Stimulated activated CD8-positive, alpha-beta memory T cell treated with anti-CD3 and anti-CD28 coated beads, Interleukin-15, amount 100 ng/mL, for 48 hours (primary cell): ENCODE measurements around the gene TANK.
"Not testable (repeated sequence)": the region's sequence is repeated elsewhere in the genome, so short reads cannot be mapped to it uniquely, and the experiment has no call there.

Experiments used
- DNase-seq, 2 donors: peaks; one replicate each; pipeline ENCODE4 v3.0.0-alpha.2; 2020; ENCODE audit warnings: low read depth in 2 of 2

Gene TANK

DNA sequence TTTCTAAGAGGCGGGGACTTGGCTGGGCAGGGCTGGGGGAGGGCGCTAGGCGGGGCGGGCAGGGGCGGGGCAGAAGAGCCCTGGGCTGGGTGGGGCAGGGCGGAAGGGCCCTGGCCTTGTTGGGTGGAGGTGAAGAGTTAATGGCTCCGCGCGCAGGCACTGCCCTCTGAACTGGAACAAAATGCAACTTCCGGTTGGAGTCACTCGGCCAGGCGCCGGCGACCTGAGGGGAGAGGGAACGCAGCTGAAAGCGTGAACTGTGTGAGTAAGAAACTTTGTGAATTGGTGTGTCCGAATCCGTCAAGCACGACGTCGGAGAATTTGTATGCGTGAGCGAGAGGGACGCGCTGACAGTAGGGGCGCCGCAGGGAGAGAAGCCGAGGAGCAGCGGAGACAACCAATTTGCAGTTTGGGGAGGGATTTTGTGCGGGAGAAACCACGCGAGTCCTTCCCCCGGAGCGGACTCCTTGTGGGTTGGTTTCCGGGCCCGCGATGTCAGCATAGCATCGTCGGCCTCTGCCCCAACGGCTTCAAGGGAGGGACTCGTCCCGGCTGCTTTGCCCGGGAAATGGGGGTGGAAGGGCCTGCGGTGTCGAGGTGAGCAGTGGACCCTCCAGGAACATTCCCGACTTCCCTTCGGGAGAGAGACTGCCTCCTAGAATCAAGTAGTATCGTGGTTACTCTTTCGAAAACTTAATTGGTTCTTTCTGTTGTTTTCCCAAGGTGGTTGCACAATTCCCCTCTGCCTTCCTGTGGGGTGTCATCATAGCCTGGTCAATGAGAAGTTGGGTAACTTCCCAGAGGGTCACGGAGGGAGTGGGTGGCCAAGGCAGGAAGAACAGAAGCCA, at the start of gene TANK:
TSS of gene TANK (plus strand) at position 203 of the 848 bp plus-strand sequence. CDS start 19,235 bp downstream, outside the sequence.
- peak; percentile 87 to 88 for DNase-seq

- DNase-seq: no peak
Observed at GRCh38 chr2:161111531-161111930, 48.7 kb upstream of the TANK start.

GRCh38 chr2:161112908-161113307, 47.3 kb upstream of the TANK start:
- no peak for DNase-seq

DNA sequence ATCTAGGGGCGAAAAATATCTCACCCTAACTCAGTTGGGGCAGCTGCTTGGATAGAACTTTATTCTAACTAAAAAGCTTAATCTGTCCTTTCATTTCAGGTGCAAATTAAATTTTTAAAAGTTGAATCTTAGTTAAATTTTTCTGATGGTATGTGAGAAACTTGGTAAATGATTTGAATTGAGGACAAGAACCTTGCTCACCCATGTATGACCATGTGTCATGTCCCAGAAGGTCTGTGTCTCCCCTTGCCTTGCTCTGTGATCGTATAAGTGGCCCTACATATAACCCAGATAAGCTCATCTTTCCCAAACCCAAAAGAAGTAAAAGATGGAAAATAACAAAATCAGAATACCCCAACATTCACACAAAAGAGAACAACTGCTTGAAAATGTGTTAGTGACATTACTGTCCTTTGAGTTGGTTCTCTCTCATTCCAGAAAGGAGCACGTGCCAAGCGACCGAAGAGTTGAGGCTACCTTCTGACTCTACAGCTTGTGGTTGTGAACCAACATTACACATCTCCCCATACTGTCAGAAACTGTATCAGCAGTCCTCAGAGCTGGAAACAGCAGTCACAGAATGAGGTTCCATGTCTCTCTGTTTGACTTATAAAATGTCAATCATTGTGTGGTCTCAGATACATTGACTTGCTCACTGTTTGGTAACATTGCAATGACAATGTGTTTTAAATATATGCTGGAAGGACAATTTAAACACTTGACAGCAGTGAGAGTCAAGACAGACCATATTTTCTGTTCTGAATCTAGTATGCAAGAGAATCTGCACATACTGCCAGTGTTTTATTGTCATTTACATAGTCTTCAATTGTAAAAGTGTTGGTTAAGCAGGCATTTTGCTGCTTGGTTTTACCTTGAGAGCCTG, 46.3 kb upstream of the TANK start:
- no peak for DNase-seq

GRCh38 chr2:161115205-161115604, 45.0 kb upstream of the TANK start:
- no peak for DNase-seq

- DNase-seq: no peak
Observed at GRCh38 chr2:161115605-161116380, 44.4 kb upstream of the TANK start.

DNA sequence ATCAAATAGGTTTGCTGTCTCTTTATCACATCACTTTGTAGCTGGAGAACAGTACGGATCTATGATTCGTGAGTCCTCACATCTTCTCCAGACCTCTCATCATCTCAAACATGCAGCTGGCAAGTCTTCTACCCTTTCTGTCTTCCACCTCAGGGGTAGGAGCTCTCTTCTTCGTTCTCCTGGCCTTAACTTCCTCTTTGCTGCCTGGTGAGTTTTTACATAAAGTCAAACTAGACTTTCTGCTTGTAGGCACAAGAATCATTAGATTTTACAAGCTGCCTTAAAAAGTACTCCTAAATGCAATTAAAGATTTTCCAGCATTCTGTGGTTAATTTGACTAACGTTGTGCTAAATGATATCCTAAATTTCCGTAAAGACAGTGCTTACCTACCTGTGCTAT, 43.7 kb upstream of the TANK start:
- no peak for DNase-seq

DNA sequence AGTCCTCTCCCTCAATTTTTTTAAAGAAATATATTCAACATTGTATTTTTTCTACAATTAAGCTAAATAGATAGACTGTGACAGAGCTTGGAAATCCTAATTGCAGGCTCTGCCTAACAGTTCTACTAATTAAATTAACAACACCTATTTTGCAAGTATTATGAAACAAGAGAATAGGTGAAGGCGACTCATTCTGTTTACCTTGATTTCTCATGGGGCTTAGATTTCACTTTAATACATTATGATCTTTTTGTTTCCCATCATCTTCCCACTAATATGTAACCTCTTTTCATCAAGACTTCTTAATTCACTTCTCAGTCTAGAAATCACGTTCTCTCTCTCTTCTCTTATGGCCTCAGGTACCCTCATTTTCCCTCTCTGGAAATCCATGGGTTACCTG, 42.7 kb upstream of the TANK start:
- DNase-seq: no peak

GRCh38 chr2:161118722-161119121, 41.5 kb upstream of the TANK start:
- DNase-seq: no peak

DNA sequence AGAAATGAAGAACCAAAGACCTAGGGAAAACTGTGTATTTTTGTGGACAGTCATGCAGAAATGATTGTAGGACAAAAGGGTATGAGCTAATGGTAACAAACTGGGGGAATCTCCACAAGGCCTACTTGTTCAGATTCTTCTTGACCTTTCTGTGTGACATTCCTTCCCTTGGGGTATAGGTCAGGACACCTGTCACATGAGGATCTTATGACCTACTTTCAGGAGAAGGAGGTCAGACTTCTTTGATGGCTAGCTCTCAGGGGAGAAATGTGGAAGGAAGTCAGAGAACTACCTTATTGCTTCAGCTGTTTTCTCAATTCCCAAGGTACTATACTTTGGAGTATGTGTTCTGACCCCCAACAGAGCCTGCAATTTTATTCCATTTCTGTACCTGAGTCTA, 40.7 kb upstream of the TANK start:
- DNase-seq: no peak

- no peak for DNase-seq
Observed at GRCh38 chr2:161120775-161121174, 39.5 kb upstream of the TANK start.

DNA sequence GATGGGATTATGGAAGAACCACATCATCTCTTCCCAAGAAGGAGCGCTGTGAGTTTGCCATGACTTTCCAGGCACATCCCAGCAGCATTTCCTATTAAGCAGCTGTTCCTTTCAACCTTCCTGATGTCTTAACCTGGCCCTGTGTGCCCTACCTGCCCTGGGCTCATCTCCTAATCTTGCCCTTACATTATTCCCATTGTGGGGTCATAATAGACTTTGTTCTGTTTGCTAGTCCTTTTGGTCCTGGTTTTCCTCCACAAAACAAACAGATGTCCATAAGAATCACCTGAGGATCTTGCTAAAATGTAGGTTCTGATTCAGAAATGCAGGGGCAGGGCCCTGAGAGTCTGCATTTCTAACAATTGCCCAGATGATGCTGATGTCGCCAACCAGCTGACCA, 38.6 kb upstream of the TANK start:
- DNase-seq: no peak

DNA sequence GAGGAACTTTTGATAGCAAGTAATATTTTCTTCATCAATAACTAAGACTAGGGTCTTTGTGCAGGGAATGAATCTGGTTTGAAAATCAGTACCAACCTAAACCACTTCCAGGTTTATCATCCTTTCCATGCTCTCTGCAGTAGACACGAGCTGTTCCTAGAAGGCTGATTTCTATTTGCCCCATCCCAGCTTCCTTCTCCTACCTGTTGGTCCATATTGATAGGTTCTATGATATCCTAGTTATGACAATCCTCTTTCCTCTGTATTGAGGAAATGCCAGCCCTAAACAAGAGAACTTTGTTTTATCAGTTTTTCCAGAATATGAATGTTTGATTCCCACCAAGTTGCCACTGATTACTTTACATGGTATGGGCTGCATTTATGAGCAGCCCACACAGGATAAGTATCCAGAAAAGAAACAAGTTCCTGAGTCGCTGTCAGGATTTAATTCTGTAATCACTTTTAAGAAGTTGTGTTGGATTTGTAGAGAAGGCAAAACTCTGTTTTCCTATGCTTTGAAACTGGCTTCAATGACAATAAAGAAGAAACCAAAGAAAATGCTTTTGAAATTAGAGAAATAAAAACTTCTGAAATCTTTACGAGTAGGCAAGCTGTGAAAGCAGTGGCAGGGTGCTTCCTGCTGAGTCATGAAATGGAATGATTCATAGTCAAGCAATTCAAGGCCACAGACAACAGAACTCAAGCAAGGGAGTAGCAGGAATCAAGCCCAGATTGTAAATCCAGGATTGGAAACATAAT, 37.3 kb upstream of the TANK start:
- no peak for DNase-seq

DNA sequence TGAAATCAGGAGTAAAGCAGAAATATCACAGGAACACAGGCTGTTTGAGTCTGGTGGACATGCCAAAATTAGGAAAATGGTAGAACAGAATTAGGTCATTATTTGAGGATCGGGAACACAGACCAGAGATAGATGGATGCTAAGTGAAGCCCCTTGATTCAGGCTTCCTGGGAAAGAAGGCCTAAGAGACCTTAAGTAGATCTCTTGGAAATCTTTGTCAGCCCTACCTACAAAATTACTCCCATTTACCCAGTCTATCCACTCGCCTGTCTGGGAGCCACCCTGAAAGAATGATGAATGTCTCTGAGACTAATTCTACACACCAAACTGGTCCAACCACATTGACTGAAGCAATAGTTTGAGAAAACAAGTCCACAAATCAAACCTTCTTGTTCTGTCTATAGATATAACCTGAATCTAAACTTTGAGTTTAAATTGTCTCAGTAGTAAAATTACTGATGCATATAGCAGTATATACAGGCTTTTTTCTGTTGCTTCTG, 36.6 kb upstream of the TANK start:
- DNase-seq: no peak

GRCh38 chr2:161124201-161124600, 36.0 kb upstream of the TANK start:
- no peak for DNase-seq

GRCh38 chr2:161128885-161129284, 31.3 kb upstream of the TANK start:
- DNase-seq: no peak

- no peak for DNase-seq
Observed at GRCh38 chr2:161130354-161130753, 29.9 kb upstream of the TANK start.

- no peak for DNase-seq
Observed at GRCh38 chr2:161131074-161131680, 29.1 kb upstream of the TANK start.

GRCh38 chr2:161131804-161132203, 28.4 kb upstream of the TANK start:
- no peak for DNase-seq

DNA sequence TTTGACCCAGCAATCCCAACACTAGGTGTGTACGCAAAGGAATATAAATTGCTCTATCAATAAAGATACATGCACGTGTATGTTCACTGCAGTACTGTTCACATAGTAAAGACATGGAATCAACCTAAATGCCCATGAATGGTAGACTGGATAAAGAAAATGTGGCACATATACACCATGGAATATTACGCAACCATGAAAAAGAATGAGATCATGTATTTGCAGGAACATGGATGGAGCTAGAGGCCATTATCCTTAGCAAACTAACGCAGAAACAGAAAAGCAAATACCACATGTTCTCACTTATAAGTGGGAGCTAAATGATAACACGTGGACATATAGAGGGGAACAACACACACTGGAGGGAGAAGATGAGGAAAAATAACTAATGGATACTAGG, 27.8 kb upstream of the TANK start:
- DNase-seq: not testable (repeated sequence)

GRCh38 chr2:161133366-161133765, 26.9 kb upstream of the TANK start:
- no peak for DNase-seq
